HEK293 (cell line): Measurements from ENCODE around the gene TGM5.

Experiments
- HOXC10 ChIP-seq: sonication (generic); formaldehyde crosslinking; IDR thresholded peaks from 2 replicates; pipeline ENCODE4 v1.8.1; 2023; ENCODE audit warnings: mild to moderate bottlenecking, missing genetic modification reagents
- KLF16 ChIP-seq: fragments of 450-650 bp; formaldehyde crosslinking; IDR thresholded peaks from 2 replicates; pipeline ENCODE4 v1.5.1; 2017; ENCODE audit warnings: missing biosample characterization, missing genetic modification characterization
- REPIN1 ChIP-seq: fragments of 450-650 bp; formaldehyde crosslinking; IDR thresholded peaks from 2 replicates; pipeline ENCODE4 v1.5.1; 2017; ENCODE audit warnings: missing biosample characterization, missing genetic modification characterization, low read depth
- ZBTB8A ChIP-seq: fragments of 450-650 bp; formaldehyde crosslinking; IDR thresholded peaks from 2 replicates; pipeline ENCODE4 v1.5.1; 2016; ENCODE audit warnings: missing biosample characterization, missing genetic modification characterization
- ZNF274 ChIP-seq, 2 experiments: fragments of 200-500 bp in 1 of 2; fragments of 450-650 bp in 1 of 2; sonication (Bioruptor generic) in 1 of 2; formaldehyde crosslinking in 1 of 2; IDR thresholded peaks; 2 replicates each; pipeline versions ENCODE4 v1.5.1 to v1.6.1; 2014 to 2016; ENCODE audit warnings: borderline replicate concordance in 1 of 2, inconsistent platforms in 1 of 2, low read length in 1 of 2, missing biosample characterization in 1 of 2, missing genetic modification characterization in 1 of 2
- ZNF292 ChIP-seq: fragments of 450-650 bp; formaldehyde crosslinking; IDR thresholded peaks from 2 replicates; pipeline ENCODE4 v1.5.1; 2016; ENCODE audit warnings: low read depth, missing biosample characterization, missing genetic modification characterization, borderline replicate concordance
- ZNF544 ChIP-seq: fragments of 450-650 bp; formaldehyde crosslinking; IDR thresholded peaks from 2 replicates; pipeline ENCODE4 v1.5.0; 2017; ENCODE audit warnings: missing biosample characterization, missing genetic modification characterization
- ZNF660 ChIP-seq: fragments of 450-650 bp; IDR thresholded peaks from 2 replicates; pipeline ENCODE4 v1.5.1; 2018; ENCODE audit warnings: missing biosample characterization, mild to moderate bottlenecking, missing genetic modification characterization
- TF ChIP-seq, protein P1 (sequence below): fragments of 450-650 bp; formaldehyde crosslinking; IDR thresholded peaks from 2 replicates; pipeline ENCODE4 v1.5.1; 2016; ENCODE audit warnings: missing biosample characterization, missing genetic modification characterization
- TF ChIP-seq, protein P2 (sequence below): fragments of 450-650 bp; formaldehyde crosslinking; IDR thresholded peaks from 2 replicates; pipeline ENCODE4; 2016; ENCODE audit warnings: missing biosample characterization, missing genetic modification characterization

DNA sequence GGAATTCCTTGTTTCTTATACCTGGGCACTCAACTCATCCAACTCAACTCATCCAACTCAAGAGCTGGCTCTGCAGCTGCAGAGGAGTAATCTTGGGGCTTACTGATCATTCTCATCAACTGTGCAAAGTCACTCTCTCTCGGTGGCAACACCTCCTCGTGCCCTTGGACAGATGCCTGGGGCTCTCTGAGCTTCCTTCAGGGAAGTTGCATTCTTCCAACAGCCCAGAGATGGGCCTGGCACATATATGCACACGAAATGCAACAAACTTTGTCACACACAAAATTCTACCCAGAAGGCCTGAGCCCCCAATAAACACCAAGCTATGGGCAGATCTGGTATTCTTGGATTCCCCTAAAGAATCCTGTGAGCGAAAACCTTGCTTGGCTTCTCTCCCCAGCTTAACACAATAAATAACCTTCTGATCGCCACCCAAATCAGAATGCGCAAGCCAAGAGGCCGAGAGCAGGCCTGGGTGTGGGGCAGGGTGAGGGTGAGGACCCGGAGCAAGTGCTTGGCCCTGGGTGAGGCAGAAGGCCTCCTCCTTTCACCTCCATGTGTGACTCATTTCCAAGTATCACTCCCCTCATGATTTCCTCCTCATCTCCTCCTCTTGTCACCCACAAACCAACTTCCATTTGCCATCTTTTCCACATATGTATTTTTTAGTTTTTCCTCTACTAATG, 15.4 kb downstream of the TGM5 start:
- TF ChIP-seq ZNF660 (tag by site-specific recombination) (no peak), REPIN1 (tag by site-specific recombination) (no peak), ZBTB8A (tag by site-specific recombination) (no peak), ZNF292 (tag by site-specific recombination) (no peak), HOXC10 (CRISPR knock-in tag) (no peak), KLF16 (tag by site-specific recombination) (no peak), ZNF274 (IDR thresholded peaks at IDR 0.05; ENCODE audit: low read length) (no peak), ZNF274 (tag by site-specific recombination; IDR thresholded peaks at IDR 0.05; ENCODE audit: borderline replicate concordance) (no peak), ZNF544 (tag by site-specific recombination) (no peak)
- TF ChIP-seq, protein P1, sequence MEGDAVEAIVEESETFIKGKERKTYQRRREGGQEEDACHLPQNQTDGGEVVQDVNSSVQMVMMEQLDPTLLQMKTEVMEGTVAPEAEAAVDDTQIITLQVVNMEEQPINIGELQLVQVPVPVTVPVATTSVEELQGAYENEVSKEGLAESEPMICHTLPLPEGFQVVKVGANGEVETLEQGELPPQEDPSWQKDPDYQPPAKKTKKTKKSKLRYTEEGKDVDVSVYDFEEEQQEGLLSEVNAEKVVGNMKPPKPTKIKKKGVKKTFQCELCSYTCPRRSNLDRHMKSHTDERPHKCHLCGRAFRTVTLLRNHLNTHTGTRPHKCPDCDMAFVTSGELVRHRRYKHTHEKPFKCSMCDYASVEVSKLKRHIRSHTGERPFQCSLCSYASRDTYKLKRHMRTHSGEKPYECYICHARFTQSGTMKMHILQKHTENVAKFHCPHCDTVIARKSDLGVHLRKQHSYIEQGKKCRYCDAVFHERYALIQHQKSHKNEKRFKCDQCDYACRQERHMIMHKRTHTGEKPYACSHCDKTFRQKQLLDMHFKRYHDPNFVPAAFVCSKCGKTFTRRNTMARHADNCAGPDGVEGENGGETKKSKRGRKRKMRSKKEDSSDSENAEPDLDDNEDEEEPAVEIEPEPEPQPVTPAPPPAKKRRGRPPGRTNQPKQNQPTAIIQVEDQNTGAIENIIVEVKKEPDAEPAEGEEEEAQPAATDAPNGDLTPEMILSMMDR (tag by site-specific recombination): no peak
- TF ChIP-seq, protein P2, sequence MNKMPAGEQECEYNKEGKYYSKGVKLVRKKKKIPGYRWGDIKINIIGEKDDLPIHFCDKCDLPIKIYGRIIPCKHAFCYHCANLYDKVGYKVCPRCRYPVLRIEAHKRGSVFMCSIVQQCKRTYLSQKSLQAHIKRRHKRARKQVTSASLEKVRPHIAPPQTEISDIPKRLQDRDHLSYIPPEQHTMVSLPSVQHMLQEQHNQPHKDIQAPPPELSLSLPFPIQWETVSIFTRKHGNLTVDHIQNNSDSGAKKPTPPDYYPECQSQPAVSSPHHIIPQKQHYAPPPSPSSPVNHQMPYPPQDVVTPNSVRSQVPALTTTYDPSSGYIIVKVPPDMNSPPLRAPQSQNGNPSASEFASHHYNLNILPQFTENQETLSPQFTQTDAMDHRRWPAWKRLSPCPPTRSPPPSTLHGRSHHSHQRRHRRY: no peak
